ENCODE results near the gene SPNS2.

DNA sequence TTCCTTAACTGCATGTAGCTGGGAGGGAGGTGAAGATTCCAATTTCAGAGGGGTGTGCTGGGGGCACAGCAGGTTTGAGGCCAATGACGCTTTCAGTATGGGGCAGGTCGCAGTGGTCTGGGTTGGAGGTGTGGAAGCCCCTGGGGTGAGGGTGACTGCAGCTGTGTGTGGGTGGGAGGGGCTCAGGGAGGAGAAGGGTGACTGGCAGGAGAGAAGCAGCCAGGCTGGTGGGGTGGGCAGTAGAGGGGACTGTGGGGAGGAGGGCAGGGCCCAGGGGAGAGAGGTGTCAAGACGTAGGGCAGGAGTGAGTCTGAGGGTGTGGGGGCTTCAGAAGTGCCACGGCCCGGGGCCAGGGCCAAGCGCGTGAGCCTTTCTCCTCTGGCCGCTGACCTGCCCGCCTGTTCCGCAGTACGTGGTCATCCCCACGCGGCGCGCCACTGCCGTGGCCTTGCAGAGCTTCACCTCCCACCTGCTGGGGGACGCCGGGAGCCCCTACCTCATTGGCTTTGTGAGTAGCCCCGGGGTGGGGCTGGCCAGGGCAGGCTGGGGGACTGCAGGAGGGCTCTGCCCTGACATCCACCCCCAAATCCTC, 37.1 kb downstream of the SPNS2 start:
- TF ChIP-seq, protein P1, sequence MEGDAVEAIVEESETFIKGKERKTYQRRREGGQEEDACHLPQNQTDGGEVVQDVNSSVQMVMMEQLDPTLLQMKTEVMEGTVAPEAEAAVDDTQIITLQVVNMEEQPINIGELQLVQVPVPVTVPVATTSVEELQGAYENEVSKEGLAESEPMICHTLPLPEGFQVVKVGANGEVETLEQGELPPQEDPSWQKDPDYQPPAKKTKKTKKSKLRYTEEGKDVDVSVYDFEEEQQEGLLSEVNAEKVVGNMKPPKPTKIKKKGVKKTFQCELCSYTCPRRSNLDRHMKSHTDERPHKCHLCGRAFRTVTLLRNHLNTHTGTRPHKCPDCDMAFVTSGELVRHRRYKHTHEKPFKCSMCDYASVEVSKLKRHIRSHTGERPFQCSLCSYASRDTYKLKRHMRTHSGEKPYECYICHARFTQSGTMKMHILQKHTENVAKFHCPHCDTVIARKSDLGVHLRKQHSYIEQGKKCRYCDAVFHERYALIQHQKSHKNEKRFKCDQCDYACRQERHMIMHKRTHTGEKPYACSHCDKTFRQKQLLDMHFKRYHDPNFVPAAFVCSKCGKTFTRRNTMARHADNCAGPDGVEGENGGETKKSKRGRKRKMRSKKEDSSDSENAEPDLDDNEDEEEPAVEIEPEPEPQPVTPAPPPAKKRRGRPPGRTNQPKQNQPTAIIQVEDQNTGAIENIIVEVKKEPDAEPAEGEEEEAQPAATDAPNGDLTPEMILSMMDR (IDR thresholded peaks at IDR 0.05), result no peak
- TF ChIP-seq RCOR1 (IDR thresholded peaks at IDR 0.05; ENCODE audit: low read length) (no peak), YY1 (IDR thresholded peaks at IDR 0.05; ENCODE audit: low read depth) (no peak), POLR2AphosphoS5 (IDR thresholded peaks at IDR 0.05; ENCODE audit: low read depth, low read length) (no peak; the same call in 1 of the 2 replicates)
- TF ChIP-seq, protein P2, sequence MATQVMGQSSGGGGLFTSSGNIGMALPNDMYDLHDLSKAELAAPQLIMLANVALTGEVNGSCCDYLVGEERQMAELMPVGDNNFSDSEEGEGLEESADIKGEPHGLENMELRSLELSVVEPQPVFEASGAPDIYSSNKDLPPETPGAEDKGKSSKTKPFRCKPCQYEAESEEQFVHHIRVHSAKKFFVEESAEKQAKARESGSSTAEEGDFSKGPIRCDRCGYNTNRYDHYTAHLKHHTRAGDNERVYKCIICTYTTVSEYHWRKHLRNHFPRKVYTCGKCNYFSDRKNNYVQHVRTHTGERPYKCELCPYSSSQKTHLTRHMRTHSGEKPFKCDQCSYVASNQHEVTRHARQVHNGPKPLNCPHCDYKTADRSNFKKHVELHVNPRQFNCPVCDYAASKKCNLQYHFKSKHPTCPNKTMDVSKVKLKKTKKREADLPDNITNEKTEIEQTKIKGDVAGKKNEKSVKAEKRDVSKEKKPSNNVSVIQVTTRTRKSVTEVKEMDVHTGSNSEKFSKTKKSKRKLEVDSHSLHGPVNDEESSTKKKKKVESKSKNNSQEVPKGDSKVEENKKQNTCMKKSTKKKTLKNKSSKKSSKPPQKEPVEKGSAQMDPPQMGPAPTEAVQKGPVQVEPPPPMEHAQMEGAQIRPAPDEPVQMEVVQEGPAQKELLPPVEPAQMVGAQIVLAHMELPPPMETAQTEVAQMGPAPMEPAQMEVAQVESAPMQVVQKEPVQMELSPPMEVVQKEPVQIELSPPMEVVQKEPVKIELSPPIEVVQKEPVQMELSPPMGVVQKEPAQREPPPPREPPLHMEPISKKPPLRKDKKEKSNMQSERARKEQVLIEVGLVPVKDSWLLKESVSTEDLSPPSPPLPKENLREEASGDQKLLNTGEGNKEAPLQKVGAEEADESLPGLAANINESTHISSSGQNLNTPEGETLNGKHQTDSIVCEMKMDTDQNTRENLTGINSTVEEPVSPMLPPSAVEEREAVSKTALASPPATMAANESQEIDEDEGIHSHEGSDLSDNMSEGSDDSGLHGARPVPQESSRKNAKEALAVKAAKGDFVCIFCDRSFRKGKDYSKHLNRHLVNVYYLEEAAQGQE (IDR thresholded peaks at IDR 0.05; ENCODE audit: low read depth, low read length), result no peak
- TF ChIP-seq, protein P3, sequence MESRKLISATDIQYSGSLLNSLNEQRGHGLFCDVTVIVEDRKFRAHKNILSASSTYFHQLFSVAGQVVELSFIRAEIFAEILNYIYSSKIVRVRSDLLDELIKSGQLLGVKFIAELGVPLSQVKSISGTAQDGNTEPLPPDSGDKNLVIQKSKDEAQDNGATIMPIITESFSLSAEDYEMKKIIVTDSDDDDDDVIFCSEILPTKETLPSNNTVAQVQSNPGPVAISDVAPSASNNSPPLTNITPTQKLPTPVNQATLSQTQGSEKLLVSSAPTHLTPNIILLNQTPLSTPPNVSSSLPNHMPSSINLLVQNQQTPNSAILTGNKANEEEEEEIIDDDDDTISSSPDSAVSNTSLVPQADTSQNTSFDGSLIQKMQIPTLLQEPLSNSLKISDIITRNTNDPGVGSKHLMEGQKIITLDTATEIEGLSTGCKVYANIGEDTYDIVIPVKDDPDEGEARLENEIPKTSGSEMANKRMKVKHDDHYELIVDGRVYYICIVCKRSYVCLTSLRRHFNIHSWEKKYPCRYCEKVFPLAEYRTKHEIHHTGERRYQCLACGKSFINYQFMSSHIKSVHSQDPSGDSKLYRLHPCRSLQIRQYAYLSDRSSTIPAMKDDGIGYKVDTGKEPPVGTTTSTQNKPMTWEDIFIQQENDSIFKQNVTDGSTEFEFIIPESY (IDR thresholded peaks at IDR 0.05; ENCODE audit: borderline replicate concordance, low read depth), result no peak

All from SK-N-SH (cell line).